GM12878 (cell line): Measurements from ENCODE around the gene NECAB3.

Experiments used
- RCOR1 ChIP-seq: conservative IDR thresholded peaks from 2 replicates; pipeline ENCODE4 v1.6.1; 2012; ENCODE audit warnings: low read depth, low read length, improper control_type of control experiment
- TF ChIP-seq, protein P1 (sequence below), 3 experiments: IDR thresholded peaks in 2 of 3; conservative IDR thresholded peaks in 1 of 3; 2 replicates each; pipeline ENCODE4 v1.5.1; 2011; ENCODE audit warnings: low read depth in 3 of 3, low read length in 3 of 3, mild to moderate bottlenecking in 3 of 3, control low read depth in 2 of 3, moderate library complexity in 2 of 3, inconsistent platforms in 1 of 3, mixed read lengths in 1 of 3; ENCODE audit not compliant: control insufficient read depth in 2 of 3, insufficient read depth in 1 of 3; ENCODE audit errors: extremely low read depth in 1 of 3

DNA sequence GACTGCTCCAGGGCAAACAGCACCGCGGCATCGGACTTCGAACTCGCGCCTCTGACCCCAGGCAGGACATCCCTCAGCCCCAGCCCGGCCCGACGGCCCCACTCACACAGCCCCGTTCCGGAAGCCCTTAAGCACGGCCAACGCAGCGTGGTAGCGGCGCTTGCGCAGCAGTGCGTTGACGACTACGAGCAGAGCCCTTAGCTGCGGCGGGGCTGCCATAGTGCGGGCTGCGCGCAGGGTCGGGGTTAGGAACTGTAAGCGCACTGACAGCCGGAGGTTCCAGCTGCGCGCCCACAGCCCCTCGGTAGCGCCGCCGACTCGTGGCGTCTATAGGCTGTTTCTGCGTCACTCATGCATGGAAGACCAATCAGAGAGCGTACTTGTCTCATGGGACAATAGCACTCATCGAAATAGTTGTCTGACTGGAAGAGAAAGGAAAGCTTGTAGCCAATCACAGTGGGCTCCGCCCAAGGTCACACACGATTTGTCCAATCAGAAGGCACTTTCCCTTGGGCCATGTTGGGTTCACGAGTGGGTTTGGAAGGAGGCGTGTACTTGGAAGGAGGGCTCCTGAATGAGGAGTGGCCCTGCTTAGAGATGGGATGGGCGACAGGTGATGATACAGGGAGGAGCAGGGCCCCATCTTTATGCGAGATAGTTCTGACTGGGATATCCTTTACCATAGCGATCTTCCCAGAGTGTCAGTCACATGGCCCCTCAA, 45.9 kb upstream of the NECAB3 start, which contains the start of gene PXMP4:
- no peak for TF ChIP-seq RCOR1
- TF ChIP-seq, protein P1, sequence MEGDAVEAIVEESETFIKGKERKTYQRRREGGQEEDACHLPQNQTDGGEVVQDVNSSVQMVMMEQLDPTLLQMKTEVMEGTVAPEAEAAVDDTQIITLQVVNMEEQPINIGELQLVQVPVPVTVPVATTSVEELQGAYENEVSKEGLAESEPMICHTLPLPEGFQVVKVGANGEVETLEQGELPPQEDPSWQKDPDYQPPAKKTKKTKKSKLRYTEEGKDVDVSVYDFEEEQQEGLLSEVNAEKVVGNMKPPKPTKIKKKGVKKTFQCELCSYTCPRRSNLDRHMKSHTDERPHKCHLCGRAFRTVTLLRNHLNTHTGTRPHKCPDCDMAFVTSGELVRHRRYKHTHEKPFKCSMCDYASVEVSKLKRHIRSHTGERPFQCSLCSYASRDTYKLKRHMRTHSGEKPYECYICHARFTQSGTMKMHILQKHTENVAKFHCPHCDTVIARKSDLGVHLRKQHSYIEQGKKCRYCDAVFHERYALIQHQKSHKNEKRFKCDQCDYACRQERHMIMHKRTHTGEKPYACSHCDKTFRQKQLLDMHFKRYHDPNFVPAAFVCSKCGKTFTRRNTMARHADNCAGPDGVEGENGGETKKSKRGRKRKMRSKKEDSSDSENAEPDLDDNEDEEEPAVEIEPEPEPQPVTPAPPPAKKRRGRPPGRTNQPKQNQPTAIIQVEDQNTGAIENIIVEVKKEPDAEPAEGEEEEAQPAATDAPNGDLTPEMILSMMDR (IDR thresholded peaks at IDR 0.05 in 2 of 3, conservative IDR thresholded peaks at IDR 0.05 in 1 of 3; ENCODE audit: control insufficient read depth in 2 of 3, extremely low read depth in 1 of 3, insufficient read depth in 1 of 3, low read depth in 3 of 3, low read length in 3 of 3) = no peak
